Large intestine (tissue), 12 donors: ENCODE data around the gene MATN4. TPM values are rescaled to one million over a fixed set of nuclear protein-coding genes. Genes with fewer than 3 reads are reported as not detected.
A peak's percentile ranks its signal among the peaks of the same experiment; 100 is the strongest.
"Not testable (repeated sequence)": the region's sequence is repeated elsewhere in the genome, so short reads cannot be mapped to it uniquely, and the experiment has no call there.

ENCODE experiments used
- DNase-seq, 2 donors: peaks; one replicate each; pipeline versions ENCODE4 v3.0.0 to v3.0.0-alpha.2; 2013
- H3K27ac ChIP-seq: one replicate; pipeline ENCODE4 v1.5.1; 2013; ENCODE audit warnings: low read length
- H3K27me3 ChIP-seq: 2 replicates; pipeline ENCODE4 v1.6.1; 2013; ENCODE audit warnings: low read length; ENCODE audit not compliant: control insufficient read depth, insufficient read depth
- H3K36me3 ChIP-seq: 2 replicates; pipeline ENCODE4 v1.6.1; 2013; ENCODE audit warnings: low read length; ENCODE audit not compliant: control insufficient read depth, insufficient read depth
- H3K4me1 ChIP-seq: one replicate; pipeline ENCODE4 v1.6.1; 2013; ENCODE audit warnings: low read length; ENCODE audit not compliant: control insufficient read depth, insufficient read depth
- H3K4me3 ChIP-seq: one replicate; pipeline ENCODE4 v1.5.1; 2013; ENCODE audit warnings: low read length
- H3K9me3 ChIP-seq: one replicate; pipeline ENCODE4 v1.6.1; 2013; ENCODE audit warnings: mild to moderate bottlenecking, low read depth, low read length, moderate library complexity; ENCODE audit not compliant: control insufficient read depth
- WGBS: methylation state at CpG from one replicate; pipeline ENCODE4 v1.1.5; 2013; ENCODE audit warnings: low lambda C conversion rate; ENCODE audit not compliant: insufficient coverage; 5-methylcytosine and 5-hydroxymethylcytosine counted together
- long read RNA-seq, 11 donors: transcript quantifications; one replicate each; lab custom pipeline, GENCODE V29; 2026
- polyA plus RNA-seq: library from polyadenylated mRNA; unstranded; fragments of 120-200 nt; gene quantifications from one replicate; pipeline ENCODE4 v1.2.1, GENCODE V29; 2013

The MATN4 gene
- polyA plus RNA-seq: not detected
- long read RNA-seq, donor 1: 0 reads
- long read RNA-seq, donor 2: 0 reads
- long read RNA-seq, donor 3: 0 reads
- long read RNA-seq, donor 4: 0 reads
- long read RNA-seq, donor 5: 0 reads
- long read RNA-seq, donor 6: 0 reads
- long read RNA-seq, donor 7: 0 reads
- long read RNA-seq, donor 8: 0 reads
- long read RNA-seq, donor 9: 0 reads
- long read RNA-seq, donor 10: 0 reads
- long read RNA-seq, donor 11: 0 reads

- H3K27ac ChIP-seq: no peak within 1 kb of the TSS
- DNase-seq: no peak
- no CpG with 5 or more reads among the region's 20 CpGs for WGBS
- peaks cover 6% of the 10 kb centered on the region for H3K9me3 ChIP-seq
- no peaks in the 10 kb centered on the region for H3K36me3 ChIP-seq
- peaks cover 89% of the 10 kb centered on the region for H3K27me3 ChIP-seq
- no peak within 1 kb of the TSS for H3K4me3 ChIP-seq
- no peaks in the 10 kb centered on the region for H3K4me1 ChIP-seq
Measured at GRCh38 chr20:45308117-45308778, at the start of gene MATN4. Gene MATN4 (minus strand): TSS chr20:45308299. CDS start chr20:45305582, 2,717 bp downstream.

GRCh38 chr20:45355209-45356084 is 47.3 kb upstream of the MATN4 start:
- Histone ChIP-seq H3K4me1 (peaks cover 10% of the 10 kb centered on the region), H3K4me3 (no peak overlapping the region), H3K27ac (no peak overlapping the region), H3K9me3 (no peaks in the 10 kb centered on the region), H3K36me3 (no peaks in the 10 kb centered on the region), H3K27me3 (no peaks in the 10 kb centered on the region)
- peak in 1 of 2 donors; percentile 63 for DNase-seq
- WGBS: no CpG with 5 or more reads among the region's 5 CpGs

- H3K27ac ChIP-seq: no peak overlapping the region
- 50% methylated on average over 2 of the region's 9 CpGs for WGBS
- H3K4me1 ChIP-seq: peaks cover 10% of the 10 kb centered on the region
- no peak for DNase-seq
- H3K9me3 ChIP-seq: no peaks in the 10 kb centered on the region
- no peak overlapping the region for H3K4me3 ChIP-seq
- H3K27me3 ChIP-seq: no peaks in the 10 kb centered on the region
- H3K36me3 ChIP-seq: no peaks in the 10 kb centered on the region
Measured at GRCh38 chr20:45354423-45355208, 46.5 kb upstream of the MATN4 start.

GRCh38 chr20:45353746-45354145 is 45.6 kb upstream of the MATN4 start:
- Histone ChIP-seq H3K36me3 (no peaks in the 10 kb centered on the region), H3K9me3 (no peaks in the 10 kb centered on the region), H3K4me3 (no peak overlapping the region), H3K27me3 (no peaks in the 10 kb centered on the region), H3K27ac (no peak overlapping the region), H3K4me1 (peaks cover 7% of the 10 kb centered on the region)
- WGBS: no CpG with 5 or more reads among the region's 1 CpG
- DNase-seq: no peak

GRCh38 chr20:45352729-45353128 is 44.6 kb upstream of the MATN4 start:
- no peaks in the 10 kb centered on the region for H3K36me3 ChIP-seq
- no peaks in the 10 kb centered on the region for H3K4me1 ChIP-seq
- H3K4me3 ChIP-seq: no peak overlapping the region
- no peak overlapping the region for H3K27ac ChIP-seq
- 90% methylated on average over 2 of the region's 3 CpGs for WGBS
- no peaks in the 10 kb centered on the region for H3K27me3 ChIP-seq
- no peaks in the 10 kb centered on the region for H3K9me3 ChIP-seq
- DNase-seq: no peak

GRCh38 chr20:45350795-45351194 is 42.7 kb upstream of the MATN4 start:
- H3K9me3 ChIP-seq, DNase-seq, H3K36me3 ChIP-seq, H3K4me3 ChIP-seq, H3K27me3 ChIP-seq, H3K27ac ChIP-seq, H3K4me1 ChIP-seq: not testable (repeated sequence)
- WGBS: 96% methylated on average over 4 of the region's 10 CpGs

GRCh38 chr20:45350217-45350616 is 42.1 kb upstream of the MATN4 start:
- DNase-seq: no peak
- H3K27me3 ChIP-seq: no peaks in the 10 kb centered on the region
- H3K27ac ChIP-seq: no peak overlapping the region
- H3K4me3 ChIP-seq: no peak overlapping the region
- peaks cover 4% of the 10 kb centered on the region for H3K4me1 ChIP-seq
- no CpG with 5 or more reads among the region's 1 CpG for WGBS
- H3K9me3 ChIP-seq: no peaks in the 10 kb centered on the region
- no peaks in the 10 kb centered on the region for H3K36me3 ChIP-seq

- Histone ChIP-seq H3K4me1 (peaks cover 25% of the 10 kb centered on the region), H3K27ac (peak within 1 kb of the TSS; percentile 96), H3K27me3 (no peaks in the 10 kb centered on the region), H3K4me3 (peak within 1 kb of the TSS; percentile 60), H3K36me3 (no peaks in the 10 kb centered on the region), H3K9me3 (no peaks in the 10 kb centered on the region)
- WGBS: no CpG with 5 or more reads among the region's 77 CpGs
- DNase-seq: peak; percentile 53 to 71
Measured at GRCh38 chr20:45347936-45348778, 40.1 kb upstream of the MATN4 start, which contains the start of gene SDC4. Gene SDC4 (minus strand): TSS chr20:45348424. CDS start chr20:45348384, 40 bp downstream.

- DNase-seq: peak in 1 of 2 donors; percentile 73
- peaks cover 31% of the 10 kb centered on the region for H3K4me1 ChIP-seq
- WGBS: no CpG with 5 or more reads among the region's 10 CpGs
Measured at GRCh38 chr20:45347297-45347935, 39.3 kb upstream of the MATN4 start.

More at GRCh38 chr20:45347297-45347935, 39.3 kb upstream of the MATN4 start:
- Histone ChIP-seq H3K27me3 (no peaks in the 10 kb centered on the region), H3K9me3 (no peaks in the 10 kb centered on the region), H3K36me3 (no peaks in the 10 kb centered on the region), H3K27ac (peak overlapping the region; percentile 96), H3K4me3 (peak overlapping the region; percentile 60)
